Measurements from ENCODE around the gene INPP5B.
A peak's percentile ranks its signal among the peaks of the same experiment; 100 is the strongest.
"Not testable (repeated sequence)": the region's sequence is repeated elsewhere in the genome, so short reads cannot be mapped to it uniquely, and the experiment has no call there.

Gene INPP5B

GRCh38 chr1:37946703-37947360, at the start of gene INPP5B:
TSS of gene INPP5B (minus strand) at chr1:37947053. CDS start at chr1:37946308, 745 bp downstream.
- peak; percentile 63 for DNase-seq

GRCh38 chr1:37995751-37996345, 49.0 kb upstream of the INPP5B start:
- DNase-seq = no peak

DNA sequence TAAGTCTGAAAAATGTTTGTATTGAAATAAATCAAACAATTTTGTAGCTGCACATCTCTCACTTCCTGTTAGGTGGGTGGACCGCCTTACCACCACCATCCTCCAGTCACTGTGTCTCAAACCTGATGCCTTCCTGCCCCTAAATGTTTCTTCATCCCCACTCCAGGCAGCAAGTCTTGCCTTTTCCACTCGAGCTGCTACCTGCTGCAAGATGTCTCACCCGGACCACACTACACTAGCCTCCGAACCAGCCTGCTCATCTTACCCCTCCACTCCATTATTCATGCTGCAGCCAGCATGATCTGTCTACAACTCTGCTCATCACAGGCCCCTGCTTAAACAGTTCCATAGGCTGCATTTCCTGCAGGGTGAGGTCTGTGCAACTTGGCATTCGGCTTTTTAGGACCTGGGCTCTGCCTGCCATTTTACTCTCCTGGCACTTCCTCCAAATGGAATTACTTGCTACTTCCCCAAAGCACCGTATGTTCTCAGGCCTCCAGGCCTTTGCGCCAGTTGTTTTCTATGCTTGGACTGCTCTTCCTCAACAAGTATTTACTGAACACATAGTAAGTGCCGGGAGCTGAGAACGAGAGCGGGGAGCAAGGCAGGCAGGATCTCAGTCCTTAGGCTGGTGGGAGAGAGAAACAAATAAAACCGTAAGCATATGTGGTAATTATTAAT, 48.2 kb upstream of the INPP5B start:
- no peak for DNase-seq

DNA sequence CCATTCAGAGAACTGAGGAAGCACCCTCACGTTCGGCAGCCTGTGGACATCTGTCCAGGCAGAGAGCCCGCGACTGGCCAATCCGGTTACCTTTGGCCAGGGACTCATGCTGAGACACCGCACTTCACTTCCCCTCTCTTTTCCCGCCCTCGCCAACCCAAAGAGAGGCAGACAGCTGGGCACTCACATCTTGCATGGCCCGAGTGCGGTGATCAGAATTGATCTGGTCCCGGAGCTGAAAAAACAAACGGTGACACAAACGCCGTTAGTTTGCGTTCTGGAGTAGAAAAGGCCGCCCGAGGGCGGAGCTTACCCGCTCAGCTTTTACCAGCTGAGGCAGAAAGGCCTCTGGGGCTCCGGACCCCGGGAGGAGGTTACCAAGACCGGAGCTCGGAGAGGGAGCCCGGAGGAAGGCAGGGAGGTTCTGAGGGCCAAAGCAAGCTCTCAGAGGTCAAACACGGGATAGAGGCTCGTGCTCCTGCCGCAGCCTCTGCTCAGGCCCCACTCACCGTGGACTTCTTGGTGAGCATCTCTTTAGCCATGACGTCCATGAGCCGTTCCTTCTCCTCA, 42.6 kb upstream of the INPP5B start:
- DNase-seq = peak; percentile 25

- no peak for DNase-seq
Measured at GRCh38 chr1:37987679-37988078, 40.8 kb upstream of the INPP5B start.

GRCh38 chr1:37983546-37983945, 36.7 kb upstream of the INPP5B start:
- DNase-seq = no peak

- DNase-seq = no peak
Measured at GRCh38 chr1:37978541-37978940, 31.7 kb upstream of the INPP5B start.

DNA sequence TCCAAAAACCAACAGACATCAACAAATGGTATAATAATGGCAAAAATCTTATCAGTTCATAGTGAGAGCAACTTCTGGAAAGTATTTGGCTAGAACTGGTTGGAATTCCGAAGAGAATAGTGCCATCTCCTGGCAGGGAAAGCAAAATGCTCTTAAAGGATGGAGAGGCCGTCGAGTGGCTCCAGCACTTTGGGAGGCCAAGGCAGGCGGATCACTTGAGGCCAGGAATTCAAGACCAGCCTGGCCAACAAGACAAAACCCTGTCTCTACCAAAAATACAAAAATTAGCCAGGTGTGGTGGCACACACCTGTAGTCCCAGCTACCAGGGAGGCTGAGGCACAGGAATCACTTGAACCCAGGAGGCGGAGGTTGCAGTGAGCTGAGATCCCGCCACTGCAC, 28.2 kb upstream of the INPP5B start:
- not testable (repeated sequence) for DNase-seq

GRCh38 chr1:37974567-37974966, 27.7 kb upstream of the INPP5B start:
- DNase-seq = no peak

- not testable (repeated sequence) for DNase-seq
Measured at GRCh38 chr1:37973684-37974083, 26.8 kb upstream of the INPP5B start.

DNA sequence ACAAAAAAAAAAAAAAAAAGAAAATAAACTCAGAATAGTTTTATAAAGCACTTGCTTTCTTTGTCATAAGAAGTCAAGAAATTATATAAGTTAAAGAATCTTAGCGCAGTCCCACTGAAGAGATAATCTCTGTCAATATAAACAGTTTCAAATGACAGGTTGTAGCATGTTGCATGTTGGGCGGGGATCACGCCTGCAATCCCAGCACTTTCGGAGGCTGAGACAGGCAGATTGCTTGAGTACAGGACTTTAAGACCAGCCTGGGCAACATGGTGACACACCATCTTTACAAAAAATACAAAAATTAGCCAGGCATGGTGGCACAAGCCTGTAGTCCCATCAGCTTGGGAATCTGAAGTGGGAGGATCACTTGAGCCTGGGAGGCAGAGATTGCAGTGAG, 18.4 kb upstream of the INPP5B start:
- no peak for DNase-seq

DNA sequence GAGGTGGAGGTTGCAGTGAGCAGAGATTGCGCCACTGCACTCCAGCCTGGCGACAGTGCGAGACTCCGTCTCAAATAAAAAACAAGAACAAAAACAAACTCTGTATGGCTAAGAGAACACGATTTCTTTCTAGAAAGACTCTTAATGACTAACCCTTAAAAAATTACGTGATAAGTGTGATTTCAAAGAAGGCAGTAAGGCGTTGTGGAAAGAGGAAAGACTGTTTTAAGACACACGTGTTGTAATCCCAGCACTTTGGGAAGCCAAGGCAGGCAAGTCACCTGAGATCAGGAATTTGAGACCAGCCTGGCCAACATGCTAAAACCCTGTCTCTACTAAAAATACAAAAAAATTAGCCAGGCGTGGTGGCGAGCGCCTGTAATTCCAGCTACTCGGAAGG, 17.3 kb upstream of the INPP5B start:
- not testable (repeated sequence) for DNase-seq

DNA sequence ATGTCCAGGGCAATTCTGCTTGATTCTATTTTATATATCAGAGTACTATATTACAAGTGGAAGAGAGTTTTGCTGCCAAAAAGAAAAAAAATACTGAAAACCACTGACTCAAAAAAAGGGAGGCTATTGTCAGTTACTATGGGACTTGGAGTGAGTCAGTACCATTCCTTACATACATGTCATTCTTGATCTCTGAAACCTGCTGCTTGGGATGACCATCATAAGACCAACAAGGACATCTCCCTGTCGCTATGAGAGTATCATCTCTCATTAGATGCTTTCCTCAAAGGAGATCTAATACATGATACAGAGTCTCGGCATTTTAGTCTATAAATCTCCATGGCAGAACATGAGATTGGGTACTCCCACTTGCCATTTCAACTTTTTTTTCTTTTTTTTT, 11.8 kb upstream of the INPP5B start:
- DNase-seq = no peak

- no peak for DNase-seq
Measured at GRCh38 chr1:37955685-37956084, 8.8 kb upstream of the INPP5B start.

DNA sequence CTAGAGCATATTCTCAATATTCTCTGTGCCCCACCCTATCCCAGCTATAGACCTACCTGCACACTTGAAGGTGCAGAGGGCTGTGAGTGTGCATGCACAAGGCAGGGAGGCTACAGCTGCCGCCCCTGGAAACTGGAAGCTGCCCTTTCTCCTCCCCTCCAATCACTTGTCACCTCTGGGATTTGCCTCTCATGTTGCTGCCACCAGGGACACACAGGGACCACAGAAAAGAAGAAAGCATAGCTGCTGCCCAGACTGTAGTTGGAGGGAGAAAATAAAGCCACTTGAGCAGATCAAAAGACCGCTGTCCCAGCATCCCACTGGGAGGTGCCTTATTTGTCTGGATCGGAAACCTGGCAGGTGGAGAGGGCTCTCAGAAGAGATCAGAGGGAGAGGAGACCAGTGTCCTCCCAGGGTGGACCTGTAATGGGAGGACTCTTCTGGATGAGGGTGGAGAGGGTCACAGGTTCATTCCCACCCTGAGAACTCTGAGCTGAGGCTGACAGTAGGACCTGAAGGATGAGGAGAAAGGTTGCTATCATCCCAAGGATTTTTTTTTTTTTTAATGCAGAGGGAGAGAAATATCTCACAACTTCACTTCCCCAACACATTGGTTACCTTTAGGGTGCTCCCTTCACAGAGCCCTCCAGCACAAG, 7.6 kb upstream of the INPP5B start:
- no peak for DNase-seq

GRCh38 chr1:37952738-37953137, 5.9 kb upstream of the INPP5B start:
- DNase-seq = no peak

GRCh38 chr1:37951783-37952624, 5.2 kb upstream of the INPP5B start:
- DNase-seq = no peak

- DNase-seq = no peak
Measured at GRCh38 chr1:37951041-37951782, 4.4 kb upstream of the INPP5B start.

DNA sequence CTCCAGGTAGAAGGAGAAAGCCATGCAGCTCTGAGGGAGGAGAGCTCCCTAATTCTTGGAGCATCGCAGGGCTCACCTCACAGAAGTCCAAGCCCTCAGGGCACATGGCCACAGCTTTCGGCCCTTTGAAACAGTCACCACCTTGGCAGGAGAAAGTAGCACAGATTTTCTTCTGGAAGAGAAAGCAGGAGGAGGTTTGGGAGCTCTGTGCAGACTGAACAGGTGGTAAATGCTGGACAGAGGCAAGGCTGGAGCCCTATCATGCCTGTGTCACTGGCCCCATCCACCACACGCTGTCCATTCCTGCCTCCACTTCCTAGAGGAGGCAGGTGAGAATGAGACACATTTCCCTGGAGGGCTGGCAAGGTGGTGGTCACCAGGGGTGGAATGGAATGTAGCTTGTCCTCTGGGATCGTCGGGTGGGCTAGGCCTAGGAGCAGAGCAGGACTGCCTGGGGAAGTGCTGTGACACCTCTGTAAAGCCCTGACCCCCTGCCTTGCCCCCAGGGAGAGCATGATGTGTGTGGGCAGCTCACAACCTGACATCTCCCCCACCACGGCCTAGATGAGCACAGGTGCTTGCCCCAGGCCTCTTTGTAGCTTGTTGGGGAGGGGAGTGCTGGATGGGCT, 2.8 kb upstream of the INPP5B start:
- DNase-seq = no peak

DNA sequence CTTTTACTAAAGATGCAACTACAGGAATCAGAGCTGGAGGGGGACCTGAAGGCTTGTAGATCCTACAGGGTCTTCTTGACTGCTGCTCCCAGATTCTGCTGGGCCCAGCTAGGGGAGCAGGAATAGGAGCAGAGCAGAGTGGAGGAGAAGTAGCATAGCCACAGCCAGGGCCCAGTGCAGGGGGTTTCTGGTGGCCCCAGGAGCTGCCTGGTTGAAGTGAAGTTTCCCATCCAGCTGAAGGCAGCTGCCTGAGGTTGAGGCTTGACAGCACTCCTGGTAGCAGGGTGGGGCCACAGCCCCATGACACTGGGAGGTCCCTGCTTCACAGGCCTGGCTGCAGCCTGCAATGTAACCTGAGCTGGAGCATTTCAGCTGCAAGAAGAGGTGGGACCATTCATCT, 2.0 kb upstream of the INPP5B start:
- DNase-seq = no peak

- DNase-seq = no peak
Measured at GRCh38 chr1:37948166-37948565, 1.3 kb upstream of the INPP5B start.
